Effector CD8-positive, alpha-beta T cell (primary cell): ENCODE results near the gene SNTG2.
A peak's percentile ranks its signal among the peaks of the same experiment; 100 is the strongest.

Experiments
- DNase-seq: peaks from one replicate; lab custom pipeline; 2025; lab: John Stamatoyannopoulos, UW

The SNTG2 gene

DNA sequence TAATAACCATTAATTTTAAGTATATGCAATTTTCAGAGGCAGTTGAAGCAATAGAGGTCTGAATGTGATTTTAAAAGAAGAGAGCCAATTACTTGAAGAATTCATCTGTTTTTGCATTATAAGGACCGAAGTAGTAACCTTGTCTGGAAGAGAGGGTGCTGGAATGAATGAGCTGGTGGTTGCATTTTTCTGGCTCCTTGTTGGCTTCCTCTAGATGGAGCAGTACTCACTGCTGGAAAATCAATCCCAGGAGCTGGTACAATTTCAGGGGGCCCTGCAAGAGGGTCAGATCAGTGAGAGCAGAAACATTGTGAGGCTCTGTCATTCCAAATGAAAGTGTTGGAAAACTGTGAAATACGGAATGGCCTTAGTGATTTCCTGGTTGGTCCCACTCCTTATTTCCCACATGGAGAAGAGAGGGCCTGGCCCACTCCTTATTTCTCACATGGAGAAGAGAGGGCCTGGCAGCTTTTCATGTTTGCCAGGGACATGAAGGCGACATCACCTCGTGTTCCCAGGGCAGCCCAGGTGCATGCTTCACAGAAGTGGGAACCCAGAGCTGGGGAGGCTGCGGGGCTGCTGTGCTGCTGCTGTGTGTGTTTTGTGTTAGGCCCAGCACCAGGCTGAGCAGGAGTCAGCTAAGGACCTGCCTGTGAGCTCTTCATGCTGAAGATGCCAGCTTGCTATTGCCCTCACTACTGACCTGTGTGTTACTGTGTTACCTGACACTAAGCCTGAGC, 197.4 kb downstream of the SNTG2 start:
- DNase-seq = no peak

DNA sequence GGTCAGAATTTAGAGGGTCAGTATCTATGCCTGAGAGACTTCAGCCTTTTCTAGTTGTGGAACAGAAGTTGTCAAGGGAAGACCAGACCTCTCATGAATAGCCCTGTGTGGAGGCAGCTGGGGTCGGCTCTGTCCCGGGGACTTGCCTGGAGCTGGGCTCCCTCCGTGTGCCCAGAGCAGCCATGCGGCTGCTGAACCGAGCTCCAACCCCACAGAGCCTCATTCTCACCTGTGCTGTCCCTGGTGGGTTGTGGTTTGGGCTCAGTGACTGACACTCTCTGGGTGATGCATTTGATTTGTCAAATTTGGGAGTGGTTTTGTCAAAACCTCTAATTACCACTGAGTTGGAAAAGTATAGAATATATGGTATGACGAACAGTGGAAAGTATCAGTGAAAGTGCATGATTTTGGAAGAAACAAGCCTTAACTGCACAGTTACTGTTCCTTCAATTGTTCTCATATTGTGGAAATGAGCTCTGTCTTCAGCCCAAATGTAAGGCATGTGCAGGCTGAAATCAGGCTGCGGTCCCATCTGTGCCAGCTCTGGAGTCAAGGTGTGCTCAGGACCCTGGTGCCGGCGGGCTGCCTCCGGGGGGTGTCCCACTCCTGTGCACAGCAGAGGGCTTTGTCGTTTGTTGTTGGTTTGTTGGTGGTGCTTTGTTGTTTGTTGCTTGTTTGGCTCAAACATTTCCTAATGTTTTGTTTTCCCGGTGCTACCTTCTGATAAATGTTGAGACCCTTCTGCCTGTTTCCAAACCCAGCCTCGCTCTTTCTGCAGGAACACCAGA, 200.3 kb downstream of the SNTG2 start:
- DNase-seq = no peak

DNA sequence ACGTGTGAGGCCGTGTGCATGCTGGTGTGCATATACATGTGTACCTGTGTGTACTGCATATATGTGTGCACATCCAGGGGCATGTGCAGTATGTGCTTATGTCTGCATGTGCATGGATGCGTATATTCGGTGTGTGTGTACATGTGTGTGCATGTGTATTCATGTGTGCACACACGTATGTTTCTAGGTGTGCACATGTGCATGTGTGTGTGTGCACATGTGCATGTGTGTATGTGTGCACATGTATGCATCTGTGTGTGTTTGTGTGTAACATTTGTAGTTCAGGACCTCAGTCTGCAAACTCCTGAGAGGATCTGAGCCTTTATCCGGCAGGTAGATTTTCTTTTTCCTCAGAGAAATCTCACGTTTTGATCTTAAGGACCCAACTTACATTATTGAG, 201.7 kb downstream of the SNTG2 start:
- no peak for DNase-seq

DNA sequence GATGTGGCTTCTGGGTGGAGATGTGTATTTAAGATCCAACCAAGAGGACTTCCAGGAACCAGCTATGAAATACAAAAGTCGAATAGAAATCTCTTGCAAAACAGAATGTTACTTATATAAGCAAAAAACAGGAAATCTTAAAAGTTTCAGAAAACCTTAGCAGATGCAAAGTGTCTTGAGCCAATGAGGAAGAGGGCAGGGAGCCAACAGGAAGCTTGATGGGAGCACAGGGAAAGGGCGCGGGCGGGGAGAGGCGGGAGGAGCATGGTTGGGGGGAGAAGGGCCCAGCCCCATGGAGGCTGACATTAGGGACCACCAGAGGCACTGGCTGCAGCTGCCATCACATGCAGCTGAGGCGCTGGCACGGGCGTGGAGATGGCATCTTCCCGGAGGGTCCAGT, 203.3 kb downstream of the SNTG2 start:
- no peak for DNase-seq

DNA sequence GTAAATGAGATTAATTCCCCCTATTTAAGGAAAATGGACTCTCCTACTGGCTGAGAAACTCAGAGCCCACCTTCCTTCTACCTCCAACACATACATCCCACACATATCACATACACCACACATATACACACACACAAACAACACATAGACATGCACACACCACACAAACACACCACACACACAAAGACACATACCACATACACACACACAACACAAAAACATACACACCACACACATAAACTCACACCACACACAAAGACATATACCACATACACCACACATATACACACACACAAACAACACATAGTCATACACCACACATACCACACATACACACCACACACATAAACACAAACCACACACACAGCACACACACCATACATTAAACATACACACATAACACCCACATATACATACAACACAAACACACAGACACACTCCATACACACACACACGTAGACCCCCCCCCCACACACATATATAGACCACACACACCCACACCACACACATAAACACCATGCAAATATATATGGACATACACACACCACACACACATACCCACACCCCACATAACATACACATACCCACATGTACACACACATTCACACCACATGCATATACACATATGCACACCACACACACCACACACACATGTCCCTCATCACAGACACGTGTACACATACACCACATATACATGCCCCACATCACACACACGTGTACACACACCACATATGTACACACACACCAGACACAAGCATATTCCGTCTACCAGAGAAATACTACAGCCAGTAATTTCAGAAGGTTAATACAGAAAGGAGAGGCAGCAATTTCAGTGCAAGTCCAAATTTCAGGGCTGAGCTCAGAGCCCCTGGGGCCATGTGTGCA, 204.3 kb downstream of the SNTG2 start:
- DNase-seq = no peak

DNA sequence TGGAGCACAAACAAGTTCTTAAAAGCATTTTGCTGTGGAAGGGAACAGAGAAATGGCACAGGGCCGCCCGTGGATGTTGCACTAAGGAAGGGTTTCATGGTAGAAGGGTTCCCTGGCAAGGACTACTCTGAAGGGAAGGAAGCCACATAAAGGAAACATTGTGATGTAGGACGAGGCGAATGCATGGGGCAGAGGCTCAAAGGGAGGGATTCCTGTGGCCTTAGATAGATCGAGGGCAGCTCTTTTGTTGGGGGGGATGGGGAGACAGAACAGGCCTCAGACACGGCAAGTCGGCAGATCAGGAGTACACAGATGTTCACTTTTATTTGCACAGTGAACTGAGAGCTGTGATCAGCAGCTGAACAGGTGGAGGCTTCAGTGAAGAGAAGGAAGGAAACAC, 205.4 kb downstream of the SNTG2 start:
- no peak for DNase-seq

DNA sequence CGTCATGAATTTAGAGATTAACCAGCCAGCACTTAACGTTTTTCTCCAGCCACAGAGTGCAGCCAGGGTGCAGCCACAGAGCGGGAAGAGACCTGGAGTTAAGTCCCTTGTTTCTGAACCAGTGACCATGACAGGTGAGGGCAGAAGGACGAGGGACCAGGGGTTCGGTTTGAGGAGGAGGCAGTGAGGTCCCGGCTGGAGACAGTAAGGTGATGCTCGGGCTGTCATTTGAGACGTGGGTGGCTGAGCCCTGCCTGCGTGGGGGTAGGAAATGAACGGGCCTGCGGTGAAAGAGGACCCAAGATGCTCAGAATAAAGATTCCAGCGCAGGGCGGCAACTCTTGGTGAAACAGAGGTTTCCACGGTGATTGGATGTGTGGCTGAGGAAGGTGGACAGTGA, 205.9 kb downstream of the SNTG2 start:
- no peak for DNase-seq

DNA sequence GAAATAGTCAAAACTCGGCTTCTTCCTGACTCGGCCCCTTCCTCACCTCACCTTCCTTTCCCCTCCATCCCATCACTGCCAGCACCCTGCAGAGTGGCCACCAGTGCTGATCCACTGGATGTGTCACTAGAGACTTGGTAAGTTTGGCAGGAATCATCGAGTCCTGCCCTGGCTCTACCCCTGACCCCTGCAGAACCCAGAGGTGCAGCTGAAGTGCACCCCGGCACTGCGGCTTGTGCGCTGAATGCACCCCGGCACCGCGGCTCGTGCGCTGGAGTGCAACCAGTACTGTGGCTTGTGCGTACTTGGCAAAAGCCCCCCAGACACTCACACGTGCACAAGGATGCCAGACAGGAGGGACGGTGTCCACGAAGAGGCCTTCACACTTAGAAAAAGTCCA, 206.5 kb downstream of the SNTG2 start:
- no peak for DNase-seq

DNA sequence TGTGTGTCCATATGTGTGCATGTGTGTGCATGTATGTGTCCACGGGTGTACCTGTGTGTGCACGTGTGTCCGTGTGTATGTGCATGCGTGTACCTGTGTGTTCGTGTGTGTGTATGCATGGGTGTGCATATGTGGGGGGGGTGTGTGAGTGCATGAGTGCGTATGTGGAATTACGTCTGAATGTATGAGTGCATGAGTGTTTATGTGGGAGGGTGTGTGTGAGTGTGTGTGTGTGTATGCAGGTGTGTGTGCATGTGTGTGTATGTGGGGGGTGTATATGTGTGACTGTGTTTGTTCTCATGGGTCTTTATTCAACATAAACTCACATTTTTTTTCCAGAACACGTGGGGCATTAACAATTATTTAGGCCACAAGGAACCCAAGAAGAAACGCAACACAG, 208.4 kb downstream of the SNTG2 start:
- no peak for DNase-seq

DNA sequence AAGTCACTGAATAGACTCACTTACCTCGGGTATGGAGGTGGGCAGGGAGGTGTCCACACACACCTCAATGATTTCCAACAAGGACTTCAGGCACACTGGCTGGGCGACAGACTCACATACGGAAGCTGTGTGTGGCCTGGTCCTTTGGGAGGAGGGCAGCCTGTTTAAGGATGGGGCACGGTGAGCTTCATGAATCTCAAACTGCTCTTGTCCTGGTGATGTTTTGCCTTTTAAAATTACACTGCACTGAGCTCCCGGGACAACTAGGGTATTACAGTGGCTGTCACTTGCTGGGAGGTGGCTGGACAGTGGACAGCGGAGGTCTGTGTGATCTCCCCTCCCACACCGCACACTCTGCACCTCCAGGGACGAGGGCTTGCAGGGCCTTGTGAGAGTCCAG, 211.6 kb downstream of the SNTG2 start:
- DNase-seq = no peak

DNA sequence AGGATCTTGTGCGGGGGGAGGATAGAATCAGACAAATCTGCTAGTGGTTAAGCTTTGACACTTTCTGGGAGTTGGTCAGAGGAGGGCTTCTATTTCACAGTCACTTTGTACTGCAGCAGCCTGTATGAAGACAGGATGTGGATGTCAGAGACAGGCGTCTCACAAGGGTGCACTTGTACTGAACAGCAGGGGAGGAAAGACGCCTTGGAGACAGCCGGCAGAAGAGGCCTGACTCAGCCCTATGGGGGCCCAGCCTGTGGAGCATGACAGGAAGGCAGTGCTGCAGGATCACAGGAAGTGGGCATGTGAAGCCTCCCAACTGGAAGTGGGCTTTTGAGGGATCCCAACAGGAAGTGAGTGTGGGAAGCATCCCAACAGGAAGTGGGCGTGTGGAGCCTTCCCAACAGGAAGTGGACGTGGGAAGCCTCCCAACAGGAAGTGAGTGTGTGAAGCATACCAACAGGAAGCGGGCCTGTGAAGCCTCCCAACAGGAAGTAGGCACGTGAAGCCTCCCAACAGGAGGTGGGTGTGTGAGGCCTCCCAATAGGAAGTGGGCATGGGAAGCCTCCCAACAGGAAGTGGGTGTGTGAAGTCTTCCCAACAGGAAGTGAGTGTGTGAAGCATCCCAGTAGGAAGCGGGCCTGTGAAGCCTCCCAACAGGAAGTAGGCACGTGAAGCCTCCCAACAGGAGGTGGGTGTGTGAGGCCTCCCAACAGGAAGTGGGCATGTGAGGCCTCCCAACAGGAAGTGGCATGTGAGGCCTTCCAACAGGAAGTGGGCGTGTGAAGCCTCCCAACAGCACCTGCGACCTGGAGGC, 212.3 kb downstream of the SNTG2 start:
- DNase-seq = peak; percentile 5

DNA sequence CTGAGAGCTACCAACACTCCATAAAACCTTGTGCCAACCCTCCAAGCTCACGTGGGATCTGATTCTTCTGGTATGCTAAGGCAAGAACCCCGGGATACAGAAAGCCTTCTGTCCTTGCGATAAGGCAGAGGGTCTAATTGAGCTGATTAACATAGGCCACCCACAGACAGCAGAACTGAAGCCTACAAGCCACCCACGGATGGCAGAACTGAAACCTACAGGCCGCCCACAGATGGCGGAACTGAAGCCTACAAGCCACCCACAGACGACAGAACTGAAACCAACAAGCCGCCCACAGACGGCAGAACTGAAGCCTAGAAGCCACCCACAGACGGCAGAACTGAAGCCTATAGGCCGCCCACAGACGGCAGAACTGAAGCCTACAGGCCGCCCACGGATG, 216.3 kb downstream of the SNTG2 start:
- DNase-seq = no peak

DNA sequence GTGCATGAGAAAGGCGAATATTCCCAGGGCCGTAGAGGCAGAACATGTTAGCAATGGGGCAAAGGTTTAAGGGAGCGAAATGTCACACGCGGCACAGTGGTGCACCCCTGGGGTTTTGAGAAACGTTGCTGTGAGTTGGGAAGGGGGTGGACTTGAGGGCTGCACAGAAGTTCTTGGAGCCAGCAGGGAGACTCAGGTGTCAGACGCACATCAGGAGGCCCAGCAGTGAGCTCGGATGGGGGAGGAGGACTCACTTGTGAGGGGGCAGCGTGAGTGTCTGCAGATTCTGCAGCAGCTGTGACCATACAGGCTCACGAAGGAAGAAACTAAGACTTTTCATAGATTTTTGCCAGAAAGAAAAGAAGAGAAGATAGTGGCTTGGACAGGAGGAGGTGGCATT, 218.2 kb downstream of the SNTG2 start:
- no peak for DNase-seq

DNA sequence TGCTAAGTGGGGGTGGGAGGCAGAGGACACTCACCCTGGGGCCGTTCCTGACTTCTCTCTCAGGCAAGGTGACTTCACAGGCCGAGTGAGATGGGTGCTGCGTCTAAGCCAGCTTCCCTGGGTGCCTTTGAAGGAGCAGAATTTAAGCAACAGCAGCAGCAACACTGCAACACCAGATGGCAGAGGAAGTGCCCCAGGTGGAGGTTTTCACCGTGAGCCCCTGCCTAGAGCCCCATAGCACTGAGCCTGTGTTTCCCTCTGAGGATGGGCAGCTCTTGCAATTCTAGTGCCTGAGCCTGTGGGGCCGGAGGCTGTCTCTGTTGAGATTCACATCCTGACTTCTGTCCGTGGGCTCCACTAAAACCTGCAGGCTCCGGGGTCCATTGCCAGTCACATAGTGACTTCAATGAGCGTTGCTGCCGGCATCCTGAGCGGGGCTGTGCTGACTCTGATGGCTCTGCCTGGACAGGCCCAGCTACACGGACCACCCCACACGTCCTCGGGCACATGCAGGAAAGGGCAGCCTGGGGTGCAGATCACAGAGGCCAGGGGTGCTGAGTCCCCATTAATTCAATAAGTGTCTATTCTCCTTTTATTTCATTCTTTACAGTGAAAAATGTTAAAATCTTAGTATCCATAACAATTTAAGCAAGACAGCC, 218.8 kb downstream of the SNTG2 start:
- no peak for DNase-seq

DNA sequence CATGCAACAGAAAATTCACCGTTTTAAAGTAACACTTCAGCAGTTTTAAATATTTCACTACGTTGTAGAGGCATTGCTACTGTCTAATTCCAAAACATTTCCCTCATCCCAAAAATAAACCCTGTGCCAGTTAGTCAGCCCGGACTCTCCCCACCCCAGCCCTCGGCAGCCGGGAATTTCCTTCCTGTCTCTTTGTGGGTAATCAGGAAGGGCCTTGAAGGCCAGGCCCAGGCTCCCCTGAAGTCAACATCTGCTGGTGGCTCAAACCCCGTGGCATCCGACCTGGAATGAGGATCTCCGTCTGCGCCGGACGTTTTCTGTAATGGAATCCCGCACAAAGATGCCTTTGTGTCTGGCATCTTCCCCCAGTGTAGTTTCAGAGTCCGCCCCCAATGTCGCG, 219.6 kb downstream of the SNTG2 start:
- DNase-seq = no peak

DNA sequence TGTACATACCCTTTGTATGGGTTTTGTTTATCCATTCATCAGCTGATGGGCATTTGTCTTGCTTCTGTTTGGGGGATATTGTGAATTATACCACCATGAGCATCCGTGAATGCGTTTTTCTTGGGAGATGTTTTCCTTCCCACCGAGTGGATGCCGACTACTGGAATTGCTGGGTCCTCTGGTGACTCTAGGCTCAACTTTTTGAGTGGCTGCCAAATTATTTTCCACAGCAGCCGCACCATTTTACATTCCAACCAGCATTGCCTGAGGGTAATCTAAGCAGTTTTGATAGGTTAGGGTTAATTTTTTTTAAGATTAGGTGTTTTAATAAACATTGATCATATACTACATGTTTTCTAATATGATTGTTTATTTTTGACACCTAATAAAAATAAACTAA, 220.1 kb downstream of the SNTG2 start:
- DNase-seq = no peak

DNA sequence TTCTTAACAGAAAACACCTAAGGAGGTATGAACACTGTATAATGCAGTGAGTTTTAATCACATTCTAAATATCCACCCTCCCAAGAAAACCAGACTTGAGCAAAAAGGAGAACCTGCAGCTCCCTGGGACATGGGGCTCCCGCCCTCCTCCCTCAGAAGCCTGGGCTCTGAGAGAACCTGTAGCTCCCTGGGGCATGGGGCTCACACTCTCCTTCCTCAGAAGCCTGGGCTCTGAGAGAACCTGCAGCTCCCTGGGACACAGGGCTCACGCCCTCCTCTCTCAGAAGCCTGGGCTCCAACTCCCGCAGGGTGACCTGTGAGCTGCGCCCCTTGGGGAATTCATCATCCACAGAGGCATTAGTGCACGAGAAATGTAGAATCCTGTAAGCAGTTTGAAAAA, 222.9 kb downstream of the SNTG2 start:
- DNase-seq = no peak

DNA sequence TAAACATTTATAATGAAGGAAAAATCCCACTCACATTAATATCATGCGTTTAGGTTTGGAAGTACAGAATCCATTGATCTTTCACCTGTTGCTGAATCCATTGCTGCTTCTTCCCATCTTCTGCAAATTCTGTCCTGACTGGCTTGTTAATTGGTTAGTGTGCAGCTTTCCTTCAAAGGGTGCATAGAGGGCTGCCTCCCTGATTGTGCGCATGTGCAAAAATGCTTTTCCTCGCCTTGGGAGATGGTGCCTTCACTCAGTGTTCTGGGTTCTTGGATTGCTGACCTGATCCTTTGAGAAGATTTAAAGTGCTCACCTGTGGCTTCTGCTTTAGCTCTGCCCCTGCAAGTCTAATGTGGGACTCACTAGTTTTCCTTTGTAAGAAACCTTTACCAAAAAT, 231.2 kb downstream of the SNTG2 start:
- no peak for DNase-seq

DNA sequence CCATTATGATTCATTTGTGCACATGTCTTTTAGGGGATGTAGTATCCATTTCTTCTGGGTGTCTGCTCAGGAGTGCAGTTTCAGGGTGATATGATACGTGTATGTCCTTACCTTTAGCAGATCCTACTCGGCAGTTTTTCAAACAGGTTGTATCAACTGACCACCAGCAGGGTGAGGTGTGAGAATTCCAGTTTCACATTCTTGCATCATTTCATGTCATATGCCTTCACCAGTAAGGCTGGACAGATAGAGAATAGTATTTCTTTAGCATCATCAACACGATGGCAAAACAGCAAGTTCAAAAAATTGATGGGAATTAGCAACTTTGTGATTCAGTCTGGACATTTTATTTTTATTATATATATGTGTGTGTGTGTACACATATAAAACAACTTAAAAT, 232.7 kb downstream of the SNTG2 start:
- DNase-seq = no peak

DNA sequence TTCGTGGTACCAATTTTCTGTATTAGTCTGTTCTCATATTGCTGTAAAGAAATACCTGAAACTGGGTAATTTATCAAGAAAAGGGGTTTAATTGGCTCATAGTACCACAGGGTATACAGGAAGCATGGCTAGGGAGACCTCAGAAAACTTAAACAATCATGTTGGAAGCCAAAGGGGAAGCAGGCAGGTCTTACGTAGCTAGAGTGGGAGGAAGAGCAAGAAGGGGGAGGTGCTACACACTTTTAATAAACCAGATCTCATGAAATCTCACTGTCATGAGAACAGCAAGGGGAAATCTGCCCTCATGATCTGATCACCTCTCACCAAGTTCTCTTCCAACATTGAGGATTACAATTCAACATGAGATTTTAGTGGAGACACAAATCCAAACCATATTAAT, 235.8 kb downstream of the SNTG2 start:
- DNase-seq = no peak

DNA sequence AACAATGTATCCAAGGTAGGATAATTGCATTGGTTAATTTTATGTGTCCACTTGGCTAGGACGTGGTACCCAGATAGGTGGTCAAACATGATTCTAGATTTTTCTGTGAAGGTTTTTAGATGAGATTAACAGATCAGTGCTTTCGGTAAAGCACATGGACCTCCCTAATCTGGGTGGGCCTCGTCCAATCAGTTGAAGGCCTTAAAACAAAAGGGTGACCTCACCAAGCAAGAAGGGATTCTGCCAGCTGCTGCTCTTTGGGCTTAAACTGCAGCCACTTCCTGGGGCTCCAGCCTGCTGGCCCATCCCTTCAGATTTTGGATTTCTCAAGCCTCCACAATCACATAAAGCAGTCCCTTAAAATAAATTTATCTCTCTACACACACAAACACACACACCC, 236.5 kb downstream of the SNTG2 start:
- no peak for DNase-seq
